PFSK-1 (cell line): ENCODE results near the gene MARCHF2.

Experiments
- FOXP2 ChIP-seq: optimal IDR thresholded peaks from 2 replicates; pipeline ENCODE3; 2011; ENCODE audit warnings: borderline replicate concordance, control low read depth, inconsistent platforms; ENCODE audit not compliant: insufficient read depth; ENCODE audit errors: extremely low read length, extremely low read depth
- POLR2AphosphoS5 ChIP-seq: IDR thresholded peaks from 2 replicates; pipeline ENCODE4 v1.6.1; 2012; ENCODE audit warnings: low read depth, mild to moderate bottlenecking, control low read depth, low read length, moderate library complexity
- TF ChIP-seq, protein P1 (sequence below), 2 experiments: IDR thresholded peaks; 2 replicates each; pipeline versions ENCODE4 v1.6.1 to v1.8.0; 2011 to 2012; ENCODE audit warnings: low read depth in 2 of 2, low read length in 2 of 2, control low read depth in 1 of 2, inconsistent platforms in 1 of 2, mild to moderate bottlenecking in 1 of 2, moderate library complexity in 1 of 2; ENCODE audit not compliant: insufficient read depth in 1 of 2

- no peak for TF ChIP-seq POLR2AphosphoS5
- TF ChIP-seq FOXP2 = no peak
- TF ChIP-seq, protein P1, sequence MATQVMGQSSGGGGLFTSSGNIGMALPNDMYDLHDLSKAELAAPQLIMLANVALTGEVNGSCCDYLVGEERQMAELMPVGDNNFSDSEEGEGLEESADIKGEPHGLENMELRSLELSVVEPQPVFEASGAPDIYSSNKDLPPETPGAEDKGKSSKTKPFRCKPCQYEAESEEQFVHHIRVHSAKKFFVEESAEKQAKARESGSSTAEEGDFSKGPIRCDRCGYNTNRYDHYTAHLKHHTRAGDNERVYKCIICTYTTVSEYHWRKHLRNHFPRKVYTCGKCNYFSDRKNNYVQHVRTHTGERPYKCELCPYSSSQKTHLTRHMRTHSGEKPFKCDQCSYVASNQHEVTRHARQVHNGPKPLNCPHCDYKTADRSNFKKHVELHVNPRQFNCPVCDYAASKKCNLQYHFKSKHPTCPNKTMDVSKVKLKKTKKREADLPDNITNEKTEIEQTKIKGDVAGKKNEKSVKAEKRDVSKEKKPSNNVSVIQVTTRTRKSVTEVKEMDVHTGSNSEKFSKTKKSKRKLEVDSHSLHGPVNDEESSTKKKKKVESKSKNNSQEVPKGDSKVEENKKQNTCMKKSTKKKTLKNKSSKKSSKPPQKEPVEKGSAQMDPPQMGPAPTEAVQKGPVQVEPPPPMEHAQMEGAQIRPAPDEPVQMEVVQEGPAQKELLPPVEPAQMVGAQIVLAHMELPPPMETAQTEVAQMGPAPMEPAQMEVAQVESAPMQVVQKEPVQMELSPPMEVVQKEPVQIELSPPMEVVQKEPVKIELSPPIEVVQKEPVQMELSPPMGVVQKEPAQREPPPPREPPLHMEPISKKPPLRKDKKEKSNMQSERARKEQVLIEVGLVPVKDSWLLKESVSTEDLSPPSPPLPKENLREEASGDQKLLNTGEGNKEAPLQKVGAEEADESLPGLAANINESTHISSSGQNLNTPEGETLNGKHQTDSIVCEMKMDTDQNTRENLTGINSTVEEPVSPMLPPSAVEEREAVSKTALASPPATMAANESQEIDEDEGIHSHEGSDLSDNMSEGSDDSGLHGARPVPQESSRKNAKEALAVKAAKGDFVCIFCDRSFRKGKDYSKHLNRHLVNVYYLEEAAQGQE (IDR thresholded peaks at IDR 0.05; ENCODE audit: insufficient read depth in 1 of 2, low read depth in 2 of 2, low read length in 2 of 2) = no peak
Measured at GRCh38 chr19:8482696-8483095, 69.6 kb downstream of the MARCHF2 start.
